C4-2B (cell line): ENCODE measurements around the gene TNS3.

Source experiments
- H3K27ac ChIP-seq: fragments of 450-650 bp; 2 replicates; pipeline ENCODE4 v1.5.1; 2017
- ZFX ChIP-seq: fragments of 450-650 bp; IDR thresholded peaks from 2 replicates; pipeline ENCODE4 v1.6.1; 2017
- TF ChIP-seq, protein P1 (sequence below): fragments of 450-650 bp; conservative IDR thresholded peaks from 2 replicates; pipeline ENCODE4 v1.5.1; 2017; ENCODE audit warnings: mild to moderate bottlenecking

TNS3 gene

DNA sequence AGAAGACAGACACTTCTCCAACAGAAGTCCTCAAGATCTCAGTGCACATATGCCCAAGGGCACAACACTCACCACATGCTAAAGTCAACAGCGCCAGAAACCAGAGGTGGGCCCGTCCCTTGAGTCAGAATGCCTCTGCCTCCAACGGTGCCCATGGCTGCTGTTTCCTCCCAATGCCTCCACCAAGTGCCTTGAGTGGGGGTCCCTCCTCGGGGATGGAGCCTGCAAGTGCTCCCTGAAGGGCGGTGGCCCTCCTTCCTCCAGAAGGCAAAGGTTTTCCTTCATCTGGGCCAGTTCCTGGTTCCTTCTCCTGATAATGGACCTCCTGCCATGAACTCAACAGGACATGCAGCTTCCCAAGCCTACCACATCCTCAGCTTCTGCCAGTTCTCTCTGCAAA is 58.5 kb downstream of the TNS3 start:
- no peak overlapping the region for H3K27ac ChIP-seq
- TF ChIP-seq, protein P1, sequence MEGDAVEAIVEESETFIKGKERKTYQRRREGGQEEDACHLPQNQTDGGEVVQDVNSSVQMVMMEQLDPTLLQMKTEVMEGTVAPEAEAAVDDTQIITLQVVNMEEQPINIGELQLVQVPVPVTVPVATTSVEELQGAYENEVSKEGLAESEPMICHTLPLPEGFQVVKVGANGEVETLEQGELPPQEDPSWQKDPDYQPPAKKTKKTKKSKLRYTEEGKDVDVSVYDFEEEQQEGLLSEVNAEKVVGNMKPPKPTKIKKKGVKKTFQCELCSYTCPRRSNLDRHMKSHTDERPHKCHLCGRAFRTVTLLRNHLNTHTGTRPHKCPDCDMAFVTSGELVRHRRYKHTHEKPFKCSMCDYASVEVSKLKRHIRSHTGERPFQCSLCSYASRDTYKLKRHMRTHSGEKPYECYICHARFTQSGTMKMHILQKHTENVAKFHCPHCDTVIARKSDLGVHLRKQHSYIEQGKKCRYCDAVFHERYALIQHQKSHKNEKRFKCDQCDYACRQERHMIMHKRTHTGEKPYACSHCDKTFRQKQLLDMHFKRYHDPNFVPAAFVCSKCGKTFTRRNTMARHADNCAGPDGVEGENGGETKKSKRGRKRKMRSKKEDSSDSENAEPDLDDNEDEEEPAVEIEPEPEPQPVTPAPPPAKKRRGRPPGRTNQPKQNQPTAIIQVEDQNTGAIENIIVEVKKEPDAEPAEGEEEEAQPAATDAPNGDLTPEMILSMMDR: no peak
- TF ChIP-seq ZFX: no peak

DNA sequence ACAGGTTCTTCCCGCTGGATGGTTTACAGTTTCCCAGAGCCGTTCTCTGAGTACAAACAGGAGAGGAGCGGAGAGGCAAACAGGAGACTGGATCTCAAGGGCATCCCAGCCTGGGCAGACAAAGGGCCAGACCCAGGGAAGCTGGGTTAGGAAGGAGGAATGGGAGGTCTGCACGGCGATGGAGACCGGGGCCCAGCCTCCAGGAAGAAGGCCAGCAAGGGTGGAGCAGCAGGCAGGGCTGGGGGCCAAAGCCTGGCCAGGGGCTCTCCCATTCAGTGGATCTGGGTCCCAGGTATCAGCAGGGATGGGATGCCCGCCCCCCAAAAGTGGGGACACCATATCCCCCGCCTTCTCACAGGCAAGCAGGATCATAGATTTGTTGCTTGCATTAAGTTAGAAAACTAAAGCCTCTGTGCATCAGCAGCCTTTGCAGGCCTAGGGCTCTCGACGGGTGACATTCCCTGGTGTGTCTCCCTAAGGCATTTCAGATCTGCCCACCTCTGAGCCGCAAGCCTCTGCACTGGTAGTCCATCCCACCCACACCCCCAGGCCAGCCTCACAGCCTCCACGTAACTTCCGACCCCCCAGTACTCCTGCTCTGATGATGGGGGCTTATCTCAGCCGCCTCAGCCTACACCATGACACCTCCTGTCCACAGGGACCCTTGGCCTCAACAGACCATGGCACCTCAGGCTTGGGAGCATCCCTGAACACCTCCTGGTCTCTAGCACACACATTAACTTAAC is 59.9 kb downstream of the TNS3 start:
- TF ChIP-seq ZFX: no peak
- TF ChIP-seq, protein P1: no peak

DNA sequence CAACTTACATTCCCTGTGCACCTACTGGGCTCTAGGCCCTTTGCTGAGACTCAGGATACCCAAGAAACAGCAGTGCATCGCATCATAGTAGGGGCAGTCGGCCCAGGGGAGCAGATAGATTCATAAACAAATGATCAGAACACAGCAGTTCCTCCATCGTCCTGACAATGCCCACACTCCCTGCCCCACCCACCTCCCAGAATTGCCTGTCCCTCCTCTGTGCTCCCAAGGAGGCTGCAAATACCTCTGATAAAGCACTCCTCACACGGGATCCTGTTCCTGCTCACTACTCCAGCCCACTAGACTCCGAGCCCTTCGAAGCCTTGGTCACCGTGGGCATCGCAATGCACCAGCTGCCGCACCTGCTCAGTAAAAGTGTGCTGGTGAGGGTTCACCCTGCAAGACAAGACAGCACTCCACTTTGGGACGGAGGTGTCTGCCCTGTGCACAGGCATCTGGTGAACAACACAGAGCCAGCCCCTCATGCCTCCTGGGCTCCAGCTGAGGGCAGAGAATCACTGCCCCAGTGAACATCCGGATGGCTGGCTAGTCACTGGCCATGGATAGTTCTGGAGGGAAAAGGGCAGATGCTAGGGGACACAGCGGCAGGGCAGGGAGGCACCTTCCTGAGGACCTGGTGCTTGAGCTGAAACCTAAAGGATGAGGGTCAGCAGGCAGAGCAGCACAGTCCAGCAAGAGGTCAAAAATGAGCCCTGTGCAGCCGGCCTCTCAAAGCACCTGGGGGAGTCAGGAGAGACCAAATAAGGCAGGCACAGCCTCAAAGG is 60.7 kb downstream of the TNS3 start:
- no peak for TF ChIP-seq ZFX
- TF ChIP-seq, protein P1: no peak
- H3K27ac ChIP-seq: no peak overlapping the region

More for the DNA sequence above, 59.9 kb downstream of the TNS3 start:
- no peak overlapping the region for H3K27ac ChIP-seq

DNA sequence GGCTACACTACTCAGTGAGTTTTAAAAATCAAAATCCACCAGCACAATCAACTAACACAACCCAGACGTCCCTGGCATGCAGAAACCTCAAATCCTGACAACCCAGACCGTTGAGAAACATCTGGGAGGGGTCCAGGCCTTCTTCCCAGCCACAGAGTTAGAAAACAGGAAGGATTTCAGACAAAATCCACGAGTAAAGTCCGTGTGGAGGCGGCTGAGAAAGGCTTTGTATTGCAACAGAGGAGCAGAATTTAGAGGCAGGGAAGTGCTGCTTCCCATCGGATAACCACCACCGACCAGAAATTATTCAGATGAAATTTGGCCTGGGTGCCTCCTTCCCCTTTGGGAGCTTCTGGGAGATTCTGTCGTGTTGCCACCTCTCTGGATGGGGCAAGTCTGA is 61.5 kb downstream of the TNS3 start:
- TF ChIP-seq ZFX: no peak
- TF ChIP-seq, protein P1: no peak
- no peak overlapping the region for H3K27ac ChIP-seq

DNA sequence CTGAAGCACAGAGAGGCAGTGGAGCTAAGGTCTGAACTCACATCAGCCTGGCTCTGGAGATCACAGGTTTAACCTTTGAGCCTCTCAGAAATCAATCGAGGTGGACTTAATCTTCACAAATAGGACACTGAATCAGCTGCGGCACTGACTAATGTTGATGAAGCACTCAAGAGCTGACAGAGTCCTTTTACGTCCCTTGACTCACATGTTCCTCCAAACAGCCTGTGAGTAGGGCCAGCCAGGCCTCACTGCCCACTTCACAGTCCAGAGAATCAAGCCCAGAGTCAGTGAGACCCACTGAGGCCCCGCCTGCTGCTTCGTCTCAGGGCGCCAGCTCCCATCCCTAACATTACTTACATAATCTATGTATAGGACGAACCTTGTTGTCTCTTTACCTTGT is 63.1 kb downstream of the TNS3 start:
- TF ChIP-seq, protein P1: no peak
- no peak for TF ChIP-seq ZFX
- H3K27ac ChIP-seq: no peak overlapping the region

DNA sequence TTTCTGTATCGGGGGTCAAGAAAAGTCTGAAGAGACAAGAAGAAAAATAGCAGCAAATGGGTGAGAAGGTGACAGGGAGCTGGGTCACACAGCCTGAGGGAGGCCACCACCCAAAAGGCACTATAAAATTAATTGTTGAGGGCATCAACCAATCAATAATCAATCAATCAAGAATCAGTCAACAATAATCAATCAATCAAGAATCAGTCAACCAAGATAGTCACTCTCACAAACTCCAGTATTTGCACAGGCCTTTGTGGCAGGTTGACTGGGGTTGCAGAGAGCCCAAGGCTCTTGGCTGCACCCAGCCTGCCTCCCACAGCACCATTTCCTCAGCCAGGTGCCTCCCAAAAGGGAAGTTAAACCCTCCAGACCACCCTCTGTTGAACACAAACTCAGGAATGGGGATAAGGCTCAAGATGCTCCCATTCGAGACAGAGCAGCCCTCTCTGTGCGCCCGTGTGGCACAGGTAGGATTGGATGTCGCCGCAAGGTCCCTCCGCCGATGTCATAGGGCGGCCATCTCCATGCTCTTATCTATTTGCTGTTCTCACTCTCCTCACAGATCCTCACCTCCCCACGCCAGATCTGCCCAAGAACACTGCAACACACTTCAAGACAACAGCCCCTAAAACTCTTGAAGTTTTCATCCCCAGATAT is 64.0 kb downstream of the TNS3 start:
- no peak for TF ChIP-seq ZFX
- TF ChIP-seq, protein P1: no peak
- no peak overlapping the region for H3K27ac ChIP-seq

DNA sequence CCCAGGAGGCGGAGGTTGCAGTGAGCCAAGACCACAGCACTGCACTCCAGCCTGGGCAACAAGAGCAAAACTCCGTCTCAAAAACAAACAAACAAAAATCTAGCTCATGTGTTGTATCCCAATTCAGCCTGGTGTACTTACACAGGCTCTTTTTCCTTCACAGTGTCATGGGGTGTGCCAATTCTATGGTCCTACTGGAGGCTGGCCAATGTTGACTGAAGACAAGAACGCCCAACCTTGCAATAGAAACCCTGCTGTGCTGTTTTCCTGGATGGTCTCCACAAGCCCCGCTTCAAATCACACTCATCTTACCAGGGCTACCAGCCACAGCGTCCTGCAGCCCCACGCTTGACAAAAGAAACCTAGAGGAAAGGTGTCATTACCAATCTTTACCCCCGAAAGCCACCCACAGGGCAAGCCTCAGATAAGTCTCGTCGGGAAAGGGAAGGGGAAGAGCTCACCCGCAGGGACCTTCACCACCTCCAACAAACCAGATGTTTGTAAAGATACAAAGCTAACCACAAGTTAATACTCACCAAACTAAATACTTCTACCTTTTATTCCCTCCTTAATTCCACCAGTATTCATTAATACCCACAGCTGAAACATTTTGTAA is 64.8 kb downstream of the TNS3 start:
- H3K27ac ChIP-seq: no peak overlapping the region
- no peak for TF ChIP-seq ZFX
- TF ChIP-seq, protein P1: no peak
